Smooth muscle cell of the pulmonary artery (primary cell): ENCODE results near the gene MAGI1. TPM values are rescaled to one million over a fixed set of nuclear protein-coding genes. Genes with fewer than 3 reads are reported as not detected.

Experiments
- total RNA-seq: library from RNA; depleted of rRNA; stranded (reverse); fragments of >200 nt; gene quantifications from 2 replicates; pipeline ENCODE4 v1.2.3, GENCODE V29; 2014

The MAGI1 gene
- total RNA-seq = 31.5 and 41.3 TPM in 2 replicates

DNA sequence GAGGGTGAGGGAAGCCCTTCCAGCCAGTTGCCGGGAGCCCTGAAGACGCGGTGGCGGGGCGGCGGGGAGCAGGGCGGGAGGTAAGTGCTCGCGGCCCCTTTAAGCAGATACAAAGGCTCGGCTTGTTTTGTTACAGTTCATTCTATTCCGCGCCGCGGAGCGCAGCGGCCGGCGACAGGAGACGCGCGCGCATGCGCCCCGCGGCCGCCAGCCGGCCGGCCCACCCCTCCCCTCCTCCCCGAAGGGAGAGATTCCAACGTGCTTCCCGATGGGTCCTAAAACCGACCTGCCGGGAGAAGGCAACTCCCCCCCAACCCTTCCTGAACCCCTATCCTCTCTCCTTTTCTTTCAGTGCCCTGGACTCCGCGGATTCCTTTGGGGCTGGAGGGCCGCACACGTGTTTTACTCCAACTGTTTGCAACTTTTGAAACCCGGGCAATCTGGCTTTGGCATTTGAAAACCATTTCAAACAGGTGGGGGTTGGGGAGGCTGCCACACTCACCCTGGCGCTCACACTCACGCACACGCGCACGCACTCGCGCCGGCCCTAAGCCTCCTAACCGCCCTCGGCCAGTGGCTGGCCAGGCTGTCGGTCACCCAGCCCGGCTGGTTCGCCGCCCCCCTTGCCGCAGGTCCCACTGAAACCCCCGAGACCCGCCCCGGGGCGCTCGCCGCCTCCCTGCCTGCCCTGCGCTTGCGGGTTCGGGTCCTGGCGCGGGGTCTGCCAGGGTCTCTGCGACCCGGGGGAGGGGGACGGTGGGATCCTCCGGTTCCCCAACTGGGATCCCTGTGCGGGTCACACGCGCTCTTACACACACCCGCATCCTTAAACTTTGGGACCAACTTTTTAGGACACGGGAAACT, at the start of gene MAGI1:
Gene MAGI1, minus strand, starts transcription at position 193 of the 864 bp plus-strand sequence. CDS start 610 bp downstream, outside the sequence.

Other genes with a start within 250 kb of the MAGI1 start
- 16.3 TPM in 2 replicates for gene SLC25A26, start 182.1 kb upstream of the MAGI1 start, total RNA-seq